ENCODE results near the gene PNKD. TPM values are rescaled to one million over a fixed set of nuclear protein-coding genes. Genes with fewer than 3 reads are reported as not detected.

Gene PNKD
- total RNA-seq, 2 experiments from 2014 or later = 34.0 to 39.1 TPM

DNA sequence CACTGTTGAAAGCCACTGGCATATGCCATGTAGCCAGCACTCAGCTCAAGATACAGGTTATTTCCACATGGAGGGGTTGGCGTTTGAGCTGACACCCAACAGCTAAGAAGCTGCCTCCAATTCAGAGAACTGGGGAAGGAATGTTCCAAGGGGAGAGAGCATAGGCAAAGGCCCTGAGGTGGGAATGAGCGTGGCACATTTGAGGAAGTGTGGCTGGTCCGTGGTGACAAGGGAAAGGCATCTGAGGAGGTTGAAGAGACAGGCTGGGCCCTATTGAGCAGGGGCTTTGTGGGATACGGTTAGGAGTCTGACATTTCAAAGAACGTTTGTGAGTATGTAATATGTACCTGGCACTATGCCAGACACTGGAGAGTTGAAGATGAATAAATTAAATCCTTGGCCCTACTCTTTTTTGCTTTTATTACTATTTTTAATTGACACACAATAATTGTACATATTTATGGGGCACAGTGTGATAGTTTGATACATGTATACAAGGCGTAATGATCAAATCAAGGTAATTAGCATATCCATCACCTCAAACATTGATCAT is 49.6 kb downstream of the PNKD start:
- POLR2A ChIA-PET = no interaction called here
- Mint-ChIP-seq H3K27me3 (peaks cover 15% of the 10 kb centered on the region), H3K4me3 (no peak overlapping the region), H3K27ac (peak overlapping the region; percentile 21), H3K36me3 (ENCODE audit: low read depth) (peaks cover 9% of the 10 kb centered on the region), H3K4me1 (peaks cover 50% of the 10 kb centered on the region), H3K9me3 (no peaks in the 10 kb centered on the region)
- DNase-seq = no peak
- CTCF ChIA-PET = interaction anchor here (1.5 kb wide), 1 partner anchor 19 kb away, joined by 4 read pairs; no protein-coding TSS in a partner anchor

DNA sequence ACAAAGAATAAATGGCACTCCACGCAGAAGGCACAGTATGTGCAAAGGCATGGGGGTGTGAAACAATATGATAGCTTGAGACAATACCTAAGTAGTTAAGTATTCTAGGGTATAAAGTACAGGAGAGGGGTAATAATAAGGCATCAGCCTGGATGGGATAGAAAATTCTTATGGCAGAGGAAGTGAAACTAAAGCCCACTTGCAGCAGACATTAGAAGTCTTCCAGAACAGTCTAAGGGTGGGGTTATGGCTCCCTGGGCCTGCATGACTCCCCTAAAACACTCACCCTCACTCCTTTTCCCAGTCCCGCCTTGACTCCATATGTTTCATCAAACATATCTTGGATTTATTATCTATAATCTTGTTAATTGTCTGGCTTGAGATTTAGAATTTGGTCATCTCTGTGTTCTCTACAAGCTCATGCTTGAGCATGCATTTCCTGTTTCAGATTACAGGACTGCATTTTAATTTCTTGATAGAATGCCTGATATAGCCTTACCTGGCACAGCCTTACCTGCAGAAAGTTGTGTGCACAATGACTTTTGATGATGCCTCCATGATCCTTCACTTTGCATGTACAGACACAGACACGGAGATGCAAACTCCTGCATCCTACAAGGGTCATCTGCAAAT is 50.5 kb downstream of the PNKD start:
- ChIA-PET POLR2A (no interaction called here), CTCF (interaction anchor here (0.7 to 1.5 kb wide), 2 partner anchors 18 to 36 kb away, joined by 3 to 4 read pairs; partner anchors contain the start of gene CATIP)
- peaks cover 18% of the 10 kb centered on the region for H3K27me3 Mint-ChIP-seq
- no peak for DNase-seq
- H3K4me1 Mint-ChIP-seq = peaks cover 46% of the 10 kb centered on the region
- peaks cover 7% of the 10 kb centered on the region for H3K36me3 Mint-ChIP-seq (ENCODE audit: low read depth)
- H3K27ac Mint-ChIP-seq = no peak overlapping the region
- H3K9me3 Mint-ChIP-seq = no peaks in the 10 kb centered on the region
- peak overlapping the region; percentile 6 for H3K4me3 Mint-ChIP-seq

DNA sequence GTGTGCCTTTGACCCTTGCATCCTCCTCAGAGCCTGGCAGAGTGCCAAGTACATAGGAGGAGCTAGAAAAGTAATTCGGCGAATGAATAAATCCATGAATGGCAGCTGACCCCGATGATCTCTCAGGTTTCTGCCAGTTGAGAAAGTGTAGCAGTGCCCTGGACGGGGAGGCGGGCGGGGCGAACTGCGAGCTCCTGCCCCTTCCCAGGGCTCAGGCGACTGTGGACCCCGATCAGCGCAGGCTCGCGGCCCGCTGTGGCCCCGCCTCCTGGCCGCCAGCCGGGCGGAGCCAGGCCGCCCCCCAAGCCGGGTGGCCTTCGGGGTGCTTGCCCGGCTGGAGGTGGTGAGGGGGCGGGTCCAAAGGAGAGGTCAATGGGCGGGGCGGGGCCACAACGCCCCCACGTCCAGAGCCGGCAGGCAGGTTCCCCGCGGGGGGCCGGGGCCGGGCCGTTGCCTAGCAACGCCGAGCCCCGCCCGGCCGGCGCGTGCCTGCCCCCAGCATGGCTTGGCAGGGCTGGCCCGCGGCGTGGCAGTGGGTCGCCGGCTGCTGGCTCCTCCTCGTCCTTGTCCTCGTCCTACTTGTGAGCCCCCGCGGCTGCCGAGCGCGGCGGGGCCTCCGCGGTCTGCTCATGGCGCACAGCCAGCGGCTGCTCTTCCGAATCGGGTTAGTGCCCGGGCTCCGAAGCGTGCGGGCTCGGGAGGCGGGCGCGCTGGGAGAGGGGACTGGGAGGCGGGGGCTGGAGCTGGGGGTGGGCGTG is 52.6 kb downstream of the PNKD start:
- peak overlapping the region; percentile 72 for H3K4me3 Mint-ChIP-seq
- H3K9me3 Mint-ChIP-seq = no peaks in the 10 kb centered on the region
- H3K36me3 Mint-ChIP-seq (ENCODE audit: low read depth) = no peaks in the 10 kb centered on the region
- H3K27ac Mint-ChIP-seq = no peak overlapping the region
- DNase-seq = peak; percentile 44
- peaks cover 39% of the 10 kb centered on the region for H3K4me1 Mint-ChIP-seq
- CTCF ChIA-PET = interaction anchor here (0.8 to 1.4 kb wide), 4 partner anchors 20 to 71 kb away, joined by 3 to 7 read pairs (median 3); no protein-coding TSS in a partner anchor
- POLR2A ChIA-PET = interaction anchor here (0.6 kb wide), 1 partner anchor 58 kb away, joined by 4 read pairs; no protein-coding TSS in a partner anchor
- H3K27me3 Mint-ChIP-seq = peaks cover 18% of the 10 kb centered on the region

DNA sequence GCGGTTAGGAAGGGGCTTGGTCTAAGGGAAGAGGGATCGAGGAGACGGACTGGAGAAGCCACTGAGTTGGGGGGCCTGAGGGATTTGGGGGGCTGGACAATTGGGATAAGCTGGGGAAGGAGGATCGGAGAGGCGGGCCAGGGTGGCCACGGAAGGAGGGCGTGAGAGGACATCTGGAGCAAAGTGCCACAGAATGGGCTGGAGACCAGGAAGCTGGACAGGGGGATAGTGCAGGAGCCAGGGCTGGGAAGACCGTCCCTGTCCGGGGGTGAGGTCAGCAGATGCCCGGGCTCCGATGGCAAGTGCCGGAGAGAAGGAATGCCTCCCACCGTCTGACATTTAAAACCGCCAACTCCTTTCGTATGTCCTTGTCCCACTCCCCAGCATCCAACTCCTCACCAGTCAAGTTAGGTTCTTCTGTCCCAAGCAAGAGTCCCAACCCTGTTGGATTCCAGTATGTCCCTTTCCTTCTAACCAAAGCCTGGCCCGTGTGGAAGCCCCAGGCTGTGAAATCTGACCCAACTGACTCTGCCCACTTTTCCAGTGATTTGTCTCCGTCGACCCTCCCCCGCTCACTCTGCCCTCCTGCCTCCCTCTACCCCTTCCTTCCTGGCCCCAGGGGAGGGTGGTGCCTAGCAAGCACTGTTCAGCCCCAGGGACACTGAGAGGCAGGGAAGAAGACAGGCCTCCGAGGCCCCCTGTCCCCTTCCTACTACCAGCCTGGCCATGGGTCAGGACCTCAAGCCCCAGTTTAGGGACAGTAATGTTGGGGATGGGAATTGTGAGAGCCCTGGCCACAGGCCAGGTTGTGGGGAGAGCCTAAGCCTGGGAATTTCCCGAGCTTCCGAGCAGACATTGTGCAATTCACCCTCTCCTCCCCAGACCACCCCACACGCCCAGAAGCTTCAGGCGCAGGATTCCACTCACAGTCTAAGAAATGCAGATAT is 53.5 kb downstream of the PNKD start:
- peaks cover 39% of the 10 kb centered on the region for H3K4me1 Mint-ChIP-seq
- H3K27ac Mint-ChIP-seq = no peak overlapping the region
- ChIA-PET CTCF (interaction anchor here (1.1 kb wide), 1 partner anchor 26 kb away, joined by 3 read pairs; no protein-coding TSS in a partner anchor), POLR2A (no interaction called here)
- peaks cover 18% of the 10 kb centered on the region for H3K27me3 Mint-ChIP-seq
- DNase-seq = no peak
- no peaks in the 10 kb centered on the region for H3K36me3 Mint-ChIP-seq (ENCODE audit: low read depth)
- H3K9me3 Mint-ChIP-seq = no peaks in the 10 kb centered on the region
- H3K4me3 Mint-ChIP-seq = peak overlapping the region; percentile 72

DNA sequence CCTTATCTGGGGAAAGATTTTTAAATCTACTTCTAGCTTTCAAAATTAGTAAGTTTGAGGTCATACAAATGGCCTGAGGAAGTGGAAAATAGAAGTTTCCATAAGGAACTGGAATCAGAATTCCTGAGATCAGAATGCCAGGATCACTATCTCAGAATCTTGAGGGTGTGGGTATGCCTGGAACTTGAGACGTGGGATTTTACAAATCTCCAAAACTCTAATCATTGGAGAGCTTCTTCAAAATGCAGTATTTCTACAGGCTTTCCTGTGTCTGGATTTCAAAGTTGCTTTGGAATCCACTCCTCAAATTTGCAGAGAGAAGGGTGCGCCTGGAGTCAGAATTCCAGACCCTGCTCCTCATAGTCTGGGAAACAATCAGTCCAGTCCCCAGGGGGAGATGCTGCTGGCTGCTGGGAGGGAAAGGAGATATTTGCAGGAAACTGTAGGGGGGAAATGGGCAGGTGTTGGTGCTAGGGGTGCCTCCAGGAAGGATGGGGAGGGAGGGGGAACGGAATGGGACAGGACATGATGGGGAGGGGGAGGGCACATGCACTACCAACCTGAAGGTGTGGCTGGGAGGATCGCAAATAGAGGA is 55.3 kb downstream of the PNKD start:
- ChIA-PET POLR2A (no interaction called here), CTCF (interaction anchor here (1.8 kb wide), 1 partner anchor 33 kb away, joined by 4 read pairs; no protein-coding TSS in a partner anchor)
- Mint-ChIP-seq H3K27me3 (peaks cover 18% of the 10 kb centered on the region), H3K4me3 (no peak overlapping the region), H3K36me3 (ENCODE audit: low read depth) (no peaks in the 10 kb centered on the region), H3K4me1 (peaks cover 38% of the 10 kb centered on the region), H3K27ac (no peak overlapping the region), H3K9me3 (no peaks in the 10 kb centered on the region)
- no peak for DNase-seq

GRCh38 chr2:218326315-218326714 is 56.0 kb downstream of the PNKD start:
- Mint-ChIP-seq H3K36me3 (ENCODE audit: low read depth) (no peaks in the 10 kb centered on the region), H3K4me3 (no peak overlapping the region), H3K4me1 (peaks cover 33% of the 10 kb centered on the region), H3K9me3 (no peaks in the 10 kb centered on the region), H3K27ac (no peak overlapping the region), H3K27me3 (peaks cover 18% of the 10 kb centered on the region)
- CTCF ChIA-PET = interaction anchor here (1.2 to 1.8 kb wide), 2 partner anchors 25 to 33 kb away, joined by 3 to 4 read pairs; no protein-coding TSS in a partner anchor
- DNase-seq = no peak
- POLR2A ChIA-PET = no interaction called here

DNA sequence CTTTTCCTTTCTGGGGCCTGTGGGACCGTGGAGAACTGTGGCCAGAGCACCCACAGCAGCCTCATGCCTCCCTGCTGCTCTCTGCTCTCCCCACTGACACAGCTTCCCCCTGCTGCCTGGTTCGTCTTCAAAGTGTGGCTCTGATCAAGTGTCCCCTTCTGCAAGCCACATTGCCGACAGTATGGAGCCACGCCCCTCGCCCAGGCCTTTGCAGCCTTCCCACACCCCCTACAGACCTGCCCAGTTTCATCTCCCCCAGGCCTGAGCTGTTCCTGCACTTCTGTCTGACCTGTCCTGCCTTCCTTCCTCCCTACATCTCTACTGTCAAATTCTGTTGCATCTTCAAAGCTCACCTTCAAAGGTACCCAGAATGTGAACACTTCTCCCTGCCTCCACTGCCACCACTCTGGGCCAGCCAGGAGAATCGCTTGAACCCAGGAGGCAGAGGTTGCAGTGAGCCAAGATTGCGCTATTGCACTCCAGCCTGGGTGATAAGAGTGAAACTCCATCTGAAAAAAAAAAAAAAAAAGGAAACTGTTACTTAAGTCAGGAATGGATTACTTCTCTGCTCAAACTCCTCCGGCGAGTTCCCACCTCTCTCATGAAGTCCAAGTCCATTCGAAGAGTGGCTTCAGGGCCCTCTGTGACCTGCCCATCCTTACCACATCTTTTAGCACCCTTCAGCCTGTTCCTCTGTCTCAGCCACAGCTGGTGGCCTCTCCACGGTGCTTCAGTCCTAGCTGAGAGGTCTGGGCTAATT is 57.3 kb downstream of the PNKD start:
- Mint-ChIP-seq H3K36me3 (ENCODE audit: low read depth) (no peaks in the 10 kb centered on the region), H3K4me1 (peaks cover 26% of the 10 kb centered on the region), H3K27ac (peak overlapping the region; percentile 64), H3K4me3 (no peak overlapping the region), H3K9me3 (no peaks in the 10 kb centered on the region), H3K27me3 (peaks cover 18% of the 10 kb centered on the region)
- ChIA-PET CTCF (interaction anchor here (1.2 to 1.5 kb wide), 2 partner anchors 13 to 29 kb away, joined by 3 to 4 read pairs; partner anchors contain the start of gene CATIP), POLR2A (no interaction called here)
- no peak for DNase-seq

DNA sequence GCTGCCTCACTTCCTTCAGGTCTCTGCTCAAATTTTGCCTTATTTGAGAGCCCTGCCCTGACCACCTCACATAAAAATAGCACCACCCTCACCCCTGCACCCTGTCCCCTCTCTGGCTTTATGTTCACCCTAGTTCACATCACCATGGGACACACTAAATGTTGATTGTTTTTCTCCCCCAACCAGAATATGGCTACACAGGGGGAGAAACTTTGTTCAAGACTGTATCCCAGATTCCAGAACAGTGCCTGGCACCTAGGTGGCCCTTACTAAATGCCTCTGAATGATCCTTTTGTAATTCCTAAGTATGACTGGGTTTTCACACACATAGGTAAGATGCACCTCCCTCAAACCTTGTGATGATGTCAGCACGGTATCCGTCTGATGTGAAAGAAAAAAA is 58.0 kb downstream of the PNKD start:
- ChIA-PET POLR2A (interaction anchor here (0.6 kb wide), 1 partner anchor 23 kb away, joined by 5 read pairs; no protein-coding TSS in a partner anchor), CTCF (interaction anchor here (1.2 kb wide), 1 partner anchor 14 kb away, joined by 3 read pairs; no protein-coding TSS in a partner anchor)
- H3K27me3 Mint-ChIP-seq = peaks cover 17% of the 10 kb centered on the region
- DNase-seq = no peak
- H3K36me3 Mint-ChIP-seq (ENCODE audit: low read depth) = no peaks in the 10 kb centered on the region
- H3K4me3 Mint-ChIP-seq = no peak overlapping the region
- H3K4me1 Mint-ChIP-seq = peaks cover 25% of the 10 kb centered on the region
- no peak overlapping the region for H3K27ac Mint-ChIP-seq
- no peaks in the 10 kb centered on the region for H3K9me3 Mint-ChIP-seq

- no peak overlapping the region for H3K4me3 Mint-ChIP-seq
- peaks cover 19% of the 10 kb centered on the region for H3K4me1 Mint-ChIP-seq
- POLR2A ChIA-PET = interaction anchor here (0.6 kb wide), 1 partner anchor 24 kb away, joined by 5 read pairs; no protein-coding TSS in a partner anchor
- CTCF ChIA-PET = interaction anchor here (0.6 to 1.5 kb wide), 3 partner anchors 59 to 114 kb away, joined by 3 read pairs; partner anchors contain the start of genes AAMP and PNKD
- H3K27ac Mint-ChIP-seq = no peak overlapping the region
- no peaks in the 10 kb centered on the region for H3K9me3 Mint-ChIP-seq
- no peaks in the 10 kb centered on the region for H3K36me3 Mint-ChIP-seq (ENCODE audit: low read depth)
- DNase-seq = no peak
- peaks cover 8% of the 10 kb centered on the region for H3K27me3 Mint-ChIP-seq
Measured at GRCh38 chr2:218329027-218329825, 58.9 kb downstream of the PNKD start.

GRCh38 chr2:218329826-218330593 is 59.7 kb downstream of the PNKD start:
- Mint-ChIP-seq H3K9me3 (no peaks in the 10 kb centered on the region), H3K27ac (peak overlapping the region; percentile 44), H3K27me3 (peaks cover 3% of the 10 kb centered on the region), H3K4me1 (peaks cover 19% of the 10 kb centered on the region), H3K4me3 (no peak overlapping the region), H3K36me3 (ENCODE audit: low read depth) (no peaks in the 10 kb centered on the region)
- ChIA-PET CTCF (interaction anchor here (1.3 to 1.5 kb wide), 2 partner anchors 60 to 66 kb away, joined by 3 read pairs; partner anchors contain the start of genes AAMP and PNKD), POLR2A (interaction anchor here (0.6 kb wide), 1 partner anchor 114 kb away, joined by 3 read pairs; no protein-coding TSS in a partner anchor)
- DNase-seq = no peak
